PFSK-1 (cell line): Measurements from ENCODE around the gene SFXN1. TPM values are rescaled to one million over a fixed set of nuclear protein-coding genes. Genes with fewer than 3 reads are reported as not detected.

ENCODE experiments used
- FOXP2 ChIP-seq: optimal IDR thresholded peaks from 2 replicates; pipeline ENCODE3; 2011; ENCODE audit warnings: borderline replicate concordance, control low read depth, inconsistent platforms; ENCODE audit not compliant: insufficient read depth; ENCODE audit errors: extremely low read length, extremely low read depth
- POLR2AphosphoS5 ChIP-seq: IDR thresholded peaks from 2 replicates; pipeline ENCODE4 v1.6.1; 2012; ENCODE audit warnings: low read depth, mild to moderate bottlenecking, control low read depth, low read length, moderate library complexity
- REST ChIP-seq, 2 experiments: IDR thresholded peaks; 2 replicates each; pipeline versions ENCODE4 v1.6.1 to v1.8.0; 2011 to 2012; ENCODE audit warnings: low read depth in 2 of 2, low read length in 2 of 2, control low read depth in 1 of 2, inconsistent platforms in 1 of 2, mild to moderate bottlenecking in 1 of 2, moderate library complexity in 1 of 2; ENCODE audit not compliant: insufficient read depth in 1 of 2
- SIN3A ChIP-seq: IDR thresholded peaks from 2 replicates; pipeline ENCODE4 v1.6.1; 2012; ENCODE audit warnings: mild to moderate bottlenecking, low read length, moderate library complexity, borderline replicate concordance; ENCODE audit not compliant: insufficient read depth
- TAF1 ChIP-seq: IDR thresholded peaks from 2 replicates; pipeline ENCODE4 v1.6.1; 2012; ENCODE audit warnings: low read length, control low read depth, borderline replicate concordance; ENCODE audit not compliant: insufficient read depth
- polyA plus RNA-seq: library from polyadenylated mRNA; unstranded; fragments of >200 nt; gene quantifications from one replicate; pipeline ENCODE4 v1.2.1, GENCODE V29; 2012; ENCODE audit warnings: low read depth, missing spikeins; ENCODE audit not compliant: insufficient read length

SFXN1 gene
- polyA plus RNA-seq = 94.1 TPM

- TF ChIP-seq TAF1 = peak; percentile 80; the same call in 1 of the 2 replicates
- no peak for TF ChIP-seq SIN3A
- TF ChIP-seq FOXP2 = peak; percentile 91
- peak; percentile 74 for TF ChIP-seq POLR2AphosphoS5
- no peak for TF ChIP-seq REST (IDR thresholded peaks at IDR 0.05; ENCODE audit: insufficient read depth in 1 of 2, low read depth in 2 of 2, low read length in 2 of 2)
Measured at GRCh38 chr5:175478384-175479124, at the start of gene SFXN1. TSS of gene SFXN1 (plus strand) at chr5:175478560. CDS start at chr5:175492104, 13,544 bp downstream.

GRCh38 chr5:175434800-175435199 lies 43.6 kb upstream of the SFXN1 start:
- no peak for TF ChIP-seq TAF1
- TF ChIP-seq REST (IDR thresholded peaks at IDR 0.05; ENCODE audit: insufficient read depth in 1 of 2, low read depth in 2 of 2, low read length in 2 of 2) = no peak
- no peak for TF ChIP-seq POLR2AphosphoS5
- TF ChIP-seq FOXP2 = no peak
- no peak for TF ChIP-seq SIN3A

GRCh38 chr5:175436359-175436758 lies 42.0 kb upstream of the SFXN1 start:
- TF ChIP-seq REST (IDR thresholded peaks at IDR 0.05; ENCODE audit: insufficient read depth in 1 of 2, low read depth in 2 of 2, low read length in 2 of 2) (no peak), FOXP2 (no peak), TAF1 (no peak), POLR2AphosphoS5 (no peak), SIN3A (no peak)

- TF ChIP-seq TAF1 (no peak), REST (IDR thresholded peaks at IDR 0.05; ENCODE audit: insufficient read depth in 1 of 2, low read depth in 2 of 2, low read length in 2 of 2) (no peak), FOXP2 (no peak), SIN3A (no peak), POLR2AphosphoS5 (no peak)
Measured at GRCh38 chr5:175438234-175438857, 40.0 kb upstream of the SFXN1 start.
